Heart left ventricle (tissue), 16 donors: ENCODE measurements around the gene TCAP. TPM values are rescaled to one million over a fixed set of nuclear protein-coding genes. Genes with fewer than 3 reads are reported as not detected.

ENCODE experiments used
- ATAC-seq, 4 donors: fragments of 200-7000 bp; cut with Tn5 transposase; one replicate each; pipeline ENCODE4 v1.9.1; 2020 to 2022; ENCODE audit warnings: moderate library complexity in 4 of 4, mild to moderate bottlenecking in 3 of 4, moderate number of reproducible peaks in 1 of 4
- DNase-seq, 5 donors: peaks; one replicate each; pipeline ENCODE4 v3.0.0-alpha.2; 2020
- H3K27ac ChIP-seq, 12 donors: fragments of 200-600 bp; sonication (generic) in 4 of 12; one replicate each; pipeline versions ENCODE4 v1.5.0 to v1.8.0; 2016 to 2022; ENCODE audit warnings: mild to moderate bottlenecking in 2 of 12
- H3K27me3 ChIP-seq, 9 donors: fragments of 200-600 bp; sonication (generic) in 2 of 9; one replicate each; pipeline versions ENCODE4 v1.5.1 to v1.8.0; 2016 to 2022; ENCODE audit warnings: mild to moderate bottlenecking in 3 of 9
- H3K36me3 ChIP-seq, 9 donors: fragments of 200-600 bp; sonication (generic) in 2 of 9; one replicate each; pipeline versions ENCODE4 v1.5.0 to v1.8.0; 2018 to 2022; ENCODE audit warnings: mild to moderate bottlenecking in 2 of 9
- H3K4me1 ChIP-seq, 12 donors: fragments of 200-600 bp; sonication (generic) in 4 of 12; one replicate each; pipeline versions ENCODE4 v1.5.0 to v1.8.0; 2016 to 2022; ENCODE audit warnings: mild to moderate bottlenecking in 3 of 12
- H3K4me3 ChIP-seq, 12 donors: fragments of 200-600 bp; sonication (generic) in 4 of 12; one replicate each; pipeline versions ENCODE4 v1.5.0 to v1.8.0; 2017 to 2022; ENCODE audit warnings: mild to moderate bottlenecking in 9 of 12, moderate library complexity in 4 of 12
- H3K9me3 ChIP-seq, 12 donors: fragments of 200-600 bp; sonication (generic) in 4 of 12; one replicate each; pipeline versions ENCODE4 v1.5.0 to v1.8.0; 2016 to 2022; ENCODE audit warnings: mild to moderate bottlenecking in 1 of 12
- CTCF ChIP-seq, 12 donors: fragments of 200-600 bp; sonication (generic) in 4 of 12; IDR thresholded peaks; one replicate each; pipeline versions ENCODE4 v1.5.0 to v1.8.0; 2018 to 2022; ENCODE audit warnings: antibody characterized with exemption in 12 of 12, mild to moderate bottlenecking in 5 of 12
- POLR2A ChIP-seq, 2 donors: fragments of 450-650 bp; IDR thresholded peaks; one replicate each; pipeline ENCODE4 v1.6.1; 2017; ENCODE audit warnings: antibody characterized with exemption in 2 of 2, mild to moderate bottlenecking in 2 of 2, moderate library complexity in 2 of 2
- WGBS, 4 donors: extraction: QIAGEN DNeasy Blood & Tissue Kit in 2 of 4; methylation state at CpG; one replicate each; pipeline versions ENCODE4 v1.1.5 to v1.1.7; 2013 to 2018; 5-methylcytosine and 5-hydroxymethylcytosine counted together
- intact Hi-C, 10 donors: fragments of 100-400 bp; cut with DNase I; formaldehyde crosslinking; loops; one replicate each; pipeline versions ENCODE4 v1.11.1 to v1.14.2; 2022
- polyA plus RNA-seq, 2 donors: library from polyadenylated mRNA; stranded (reverse); fragments of 200-250 nt; gene quantifications; one replicate each; pipeline ENCODE4 v1.2.3, GENCODE V29; 2013
- total RNA-seq, 9 donors: library from RNA; depleted of rRNA in 2 of 9; stranded (reverse); fragments of >200 nt in 2 of 9; fragmentation: NEBNext Ultra II Directional in 3 of 9; extraction: Animal tissue kit (Norgen Biotek cat#: 25700) in 3 of 9; gene quantifications; one replicate each; pipeline versions ENCODE4 v1.1.0 to v1.2.4, GENCODE V29; 2016 to 2023
- donor health status: ischemic (EF 13 %, LVEDD 7.1; RV severe dilation, severe dysfunction).
- donor health status: healthy with polysubstance abuse.
- donor health status: DM: no; HTN: yes; CAD: no.
- donor health status: DM: no; HTN: no; CAD: no.
- donor health status: ischemic (EF 25% LVEDD 6.9; RV normal size, moderate dysfunction).
- donor health status: ischemic (EF 25% LVEDD 5.7; RV mildly dilated, moderate dysfunction).
- donor health status: healthy.
- donor health status: DM: yes; HTN: yes; CAD: no.
- donor health status: ischemic (EF 35%, LVEDD 5.7; RV mildly dilated, moderate dysfunction).
- donor health status: nonischemic (EF 11% LVEDD 7.7; RV severe dilation, severe dysfunction).
- donor health status: DM: yes; HTN: yes; CAD: no.
- donor health status: PGD.
- donor health status: ischemic (EF 29% LVEDD 5.4; RV normal size, mild dysfunction).
- donor health status: nonischemic (EF 23%, LVEDD 6.1; RV moderate dilation, normal function).

The TCAP gene
- total and polyA plus RNA-seq, 11 donors = 2,028 to 9,343 (median 4,137) TPM

GRCh38 chr17:39701012-39701783, 36.0 kb downstream of the TCAP start:
- intact Hi-C loops = no loop called here
- Histone ChIP-seq H3K27me3 (peaks cover 0 to 13% (median 0%) of the 10 kb centered on the region in 9 donors), H3K36me3 (no peaks in the 10 kb centered on the region), H3K9me3 (no peaks in the 10 kb centered on the region), H3K4me1 (peaks cover 0 to 62% (median 26%) of the 10 kb centered on the region in 12 donors), H3K27ac (peak overlapping the region in 10 of 12 donors; percentile 61 to 94 (median 90)), H3K4me3 (peak overlapping the region; percentile 71 to 99 (median 90))
- no peak for TF ChIP-seq POLR2A (IDR thresholded peaks at IDR 0.05)
- TF ChIP-seq CTCF (IDR thresholded peaks at IDR 0.05) = no peak
- 27 to 35% (median 34%) methylated on average over 10 of the region's 10 CpGs for WGBS, 4 donors
- ATAC-seq (no peak), DNase-seq (peak in 1 of 5 donors; percentile 9)

GRCh38 chr17:39701784-39702422, 36.8 kb downstream of the TCAP start:
- H3K4me3 ChIP-seq = peak overlapping the region in 3 of 12 donors; percentile 89 to 98 (median 97)
- TF ChIP-seq CTCF (IDR thresholded peaks at IDR 0.05) (no peak), POLR2A (IDR thresholded peaks at IDR 0.05) (no peak)
- peaks cover 0 to 69% (median 31%) of the 10 kb centered on the region in 12 donors for H3K4me1 ChIP-seq
- DNase-seq (peak in 1 of 5 donors; percentile 9), ATAC-seq (no peak)
- intact Hi-C loops = no loop called here
- H3K36me3 ChIP-seq = peaks cover 0 to under 1% (median 0%) of the 10 kb centered on the region in 9 donors
- WGBS, 4 donors = 49 to 66% (median 62%) methylated on average over 3 to 4 of the region's 4 CpGs
- peaks cover 0 to 13% (median 0%) of the 10 kb centered on the region in 9 donors for H3K27me3 ChIP-seq
- peak overlapping the region in 6 of 12 donors; percentile 33 to 94 (median 90) for H3K27ac ChIP-seq
- H3K9me3 ChIP-seq = no peaks in the 10 kb centered on the region

GRCh38 chr17:39702901-39703893, 38.0 kb downstream of the TCAP start:
- DNase-seq (peak in 2 of 5 donors; percentile 49 to 60), ATAC-seq (peak in 2 of 4 donors; percentile 26 to 52)
- no peak for TF ChIP-seq POLR2A (IDR thresholded peaks at IDR 0.05)
- no peak for TF ChIP-seq CTCF (IDR thresholded peaks at IDR 0.05)
- Histone ChIP-seq H3K36me3 (peaks cover 0 to 14% (median 10%) of the 10 kb centered on the region in 9 donors), H3K27ac (peak overlapping the region in 9 of 12 donors; percentile 25 to 94 (median 51)), H3K4me1 (peaks cover 0 to 72% (median 31%) of the 10 kb centered on the region in 12 donors), H3K9me3 (no peaks in the 10 kb centered on the region), H3K4me3 (no peak overlapping the region), H3K27me3 (peaks cover 0 to 13% (median 0%) of the 10 kb centered on the region in 9 donors)
- intact Hi-C loops = no loop called here
- WGBS, 4 donors = 49 to 59% (median 56%) methylated on average over 12 of the region's 12 CpGs
